D721Med (cell line): ENCODE measurements around the gene CYB5D1.

Experiments used
- DNase-seq: peaks from one replicate; pipeline ENCODE4 v3.0.0; 2011; ENCODE audit warnings: low spot score; ENCODE audit not compliant: insufficient read length
- FAIRE-seq: peaks from 2 replicates; lab custom pipeline; 2011; peaks lifted over from hg19 to GRCh38; lab: Jason Lieb, UNC
- TF ChIP-seq, protein P1 (sequence below): IDR thresholded peaks from 2 replicates; pipeline ENCODE4 v1.5.1; 2012; ENCODE audit warnings: mild to moderate bottlenecking, control low read depth; ENCODE audit not compliant: insufficient read depth; ENCODE audit errors: missing control alignments

Gene CYB5D1

DNA sequence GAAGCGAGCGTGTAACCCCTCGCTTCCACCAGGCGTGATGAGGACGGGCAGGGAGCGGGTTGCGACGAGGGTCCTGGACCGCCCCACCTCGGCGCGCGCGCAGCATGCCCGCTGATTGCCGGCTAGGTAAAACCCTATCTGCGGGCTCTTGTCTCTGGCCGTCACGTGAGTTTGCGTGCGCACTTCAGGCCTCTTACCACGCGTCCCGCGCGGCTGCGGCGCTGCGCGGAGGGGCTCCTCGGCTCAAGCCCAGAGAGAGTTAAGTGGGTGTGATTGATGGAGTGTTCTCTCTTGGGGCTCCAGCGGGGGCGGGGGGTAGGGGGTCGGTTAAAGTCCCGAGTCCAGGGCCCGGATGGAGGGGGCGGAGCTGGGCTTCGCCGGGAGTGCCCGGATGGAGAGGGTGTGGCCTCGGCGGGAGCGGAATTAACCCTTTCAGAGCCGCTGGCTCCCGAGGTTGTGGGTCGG lies 15.9 kb upstream of the CYB5D1 start:
- TF ChIP-seq, protein P1, sequence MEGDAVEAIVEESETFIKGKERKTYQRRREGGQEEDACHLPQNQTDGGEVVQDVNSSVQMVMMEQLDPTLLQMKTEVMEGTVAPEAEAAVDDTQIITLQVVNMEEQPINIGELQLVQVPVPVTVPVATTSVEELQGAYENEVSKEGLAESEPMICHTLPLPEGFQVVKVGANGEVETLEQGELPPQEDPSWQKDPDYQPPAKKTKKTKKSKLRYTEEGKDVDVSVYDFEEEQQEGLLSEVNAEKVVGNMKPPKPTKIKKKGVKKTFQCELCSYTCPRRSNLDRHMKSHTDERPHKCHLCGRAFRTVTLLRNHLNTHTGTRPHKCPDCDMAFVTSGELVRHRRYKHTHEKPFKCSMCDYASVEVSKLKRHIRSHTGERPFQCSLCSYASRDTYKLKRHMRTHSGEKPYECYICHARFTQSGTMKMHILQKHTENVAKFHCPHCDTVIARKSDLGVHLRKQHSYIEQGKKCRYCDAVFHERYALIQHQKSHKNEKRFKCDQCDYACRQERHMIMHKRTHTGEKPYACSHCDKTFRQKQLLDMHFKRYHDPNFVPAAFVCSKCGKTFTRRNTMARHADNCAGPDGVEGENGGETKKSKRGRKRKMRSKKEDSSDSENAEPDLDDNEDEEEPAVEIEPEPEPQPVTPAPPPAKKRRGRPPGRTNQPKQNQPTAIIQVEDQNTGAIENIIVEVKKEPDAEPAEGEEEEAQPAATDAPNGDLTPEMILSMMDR, result no peak
- peak; percentile 73 for DNase-seq
- no peak for FAIRE-seq

DNA sequence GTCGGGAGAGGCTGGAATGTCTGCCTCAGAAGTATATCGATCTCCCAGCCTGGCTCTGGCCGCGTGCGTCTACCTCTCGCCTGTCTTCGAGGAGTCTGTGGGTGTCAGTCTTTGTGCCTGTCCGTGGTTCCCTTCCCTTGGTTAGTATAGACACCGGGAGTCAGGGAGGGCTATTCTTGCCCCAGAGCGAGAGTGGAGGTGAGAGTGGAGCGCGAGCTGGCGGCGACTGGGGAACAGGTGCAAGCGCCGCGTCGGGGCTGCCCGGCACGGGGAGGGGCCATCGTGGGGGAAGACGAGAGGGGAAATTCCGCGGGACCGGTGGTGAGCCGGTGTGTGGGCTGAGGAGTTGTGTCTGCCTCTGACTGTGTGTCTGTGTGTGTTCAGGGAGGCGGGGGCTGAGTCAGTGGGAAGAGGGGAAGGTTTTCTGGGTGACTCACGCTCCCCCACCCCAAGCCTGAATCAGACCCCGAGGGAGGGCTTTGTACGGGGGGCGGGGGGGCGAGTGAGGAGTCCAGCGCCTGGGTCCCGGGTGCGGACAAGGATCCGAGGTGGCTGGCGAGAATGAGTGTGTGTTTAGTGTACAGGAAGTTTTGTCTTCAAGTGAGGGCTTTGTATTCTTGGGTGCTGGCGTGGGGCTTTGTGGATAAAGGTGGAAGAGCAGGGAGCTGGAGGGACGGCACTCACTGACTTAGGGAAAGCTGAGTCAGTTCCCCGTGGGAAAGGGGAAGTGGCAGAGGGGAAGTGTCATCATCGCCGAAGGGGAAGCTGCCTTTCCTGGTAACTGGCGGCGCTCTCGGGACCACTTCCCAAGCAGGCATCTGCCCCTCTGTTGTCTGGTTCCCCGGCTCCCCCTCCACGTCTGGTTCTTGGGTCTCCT lies 15.2 kb upstream of the CYB5D1 start:
- FAIRE-seq, result no peak
- TF ChIP-seq, protein P1, result no peak
- no peak for DNase-seq

DNA sequence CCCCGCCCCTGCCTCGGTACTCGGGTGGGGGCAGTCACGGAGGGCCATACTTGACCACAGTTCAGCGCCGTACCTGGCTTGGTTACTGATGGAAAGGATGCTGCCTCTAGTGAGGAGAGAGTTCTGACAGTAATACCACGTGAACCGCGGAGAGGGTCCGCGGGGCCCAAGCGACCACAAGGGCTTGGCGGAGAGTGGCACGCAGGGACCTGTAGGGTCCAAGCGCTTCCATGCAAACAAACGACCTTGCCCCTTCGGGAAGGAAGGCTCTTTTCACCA lies 14.6 kb upstream of the CYB5D1 start:
- FAIRE-seq, result no peak
- TF ChIP-seq, protein P1, result no peak
- DNase-seq, result no peak

DNA sequence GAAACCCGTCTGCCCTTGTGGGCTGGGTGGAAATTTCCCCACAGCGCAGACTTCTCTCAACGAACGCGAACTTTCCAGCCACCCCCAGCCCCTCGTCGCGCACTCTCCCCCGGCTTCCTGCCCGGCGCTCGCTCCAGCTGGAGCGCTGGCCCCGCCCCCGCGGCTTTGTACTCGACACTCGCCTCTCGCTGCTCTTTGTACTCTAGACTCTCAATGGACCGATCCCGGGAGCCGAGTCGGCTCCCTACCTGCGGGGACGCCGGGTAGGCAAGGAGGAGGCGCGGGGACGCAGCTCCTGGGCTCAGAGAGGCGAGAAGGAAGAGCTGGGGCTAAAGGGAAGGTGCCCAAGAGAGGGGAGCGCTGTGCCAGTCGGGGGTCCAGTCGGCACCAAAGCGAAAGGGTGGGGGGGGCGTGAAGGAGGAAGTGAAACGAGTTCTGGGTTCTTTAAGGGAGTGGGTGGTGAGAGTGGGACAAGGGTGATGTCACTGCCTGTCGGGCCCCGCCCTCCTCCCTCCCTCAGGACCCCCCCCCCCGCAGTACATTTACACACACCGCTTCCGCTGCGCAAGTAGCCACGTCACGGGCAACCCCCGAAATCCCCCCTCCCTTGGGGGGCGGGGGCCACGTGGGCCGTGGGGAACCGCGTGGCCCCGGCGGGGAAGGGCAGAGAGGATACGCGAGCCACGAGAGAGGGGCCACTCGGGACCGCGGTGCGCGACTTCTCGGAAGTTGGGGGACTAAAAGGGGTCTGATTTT lies 14.1 kb upstream of the CYB5D1 start:
- TF ChIP-seq, protein P1, result no peak
- FAIRE-seq (no peak), DNase-seq (no peak)

DNA sequence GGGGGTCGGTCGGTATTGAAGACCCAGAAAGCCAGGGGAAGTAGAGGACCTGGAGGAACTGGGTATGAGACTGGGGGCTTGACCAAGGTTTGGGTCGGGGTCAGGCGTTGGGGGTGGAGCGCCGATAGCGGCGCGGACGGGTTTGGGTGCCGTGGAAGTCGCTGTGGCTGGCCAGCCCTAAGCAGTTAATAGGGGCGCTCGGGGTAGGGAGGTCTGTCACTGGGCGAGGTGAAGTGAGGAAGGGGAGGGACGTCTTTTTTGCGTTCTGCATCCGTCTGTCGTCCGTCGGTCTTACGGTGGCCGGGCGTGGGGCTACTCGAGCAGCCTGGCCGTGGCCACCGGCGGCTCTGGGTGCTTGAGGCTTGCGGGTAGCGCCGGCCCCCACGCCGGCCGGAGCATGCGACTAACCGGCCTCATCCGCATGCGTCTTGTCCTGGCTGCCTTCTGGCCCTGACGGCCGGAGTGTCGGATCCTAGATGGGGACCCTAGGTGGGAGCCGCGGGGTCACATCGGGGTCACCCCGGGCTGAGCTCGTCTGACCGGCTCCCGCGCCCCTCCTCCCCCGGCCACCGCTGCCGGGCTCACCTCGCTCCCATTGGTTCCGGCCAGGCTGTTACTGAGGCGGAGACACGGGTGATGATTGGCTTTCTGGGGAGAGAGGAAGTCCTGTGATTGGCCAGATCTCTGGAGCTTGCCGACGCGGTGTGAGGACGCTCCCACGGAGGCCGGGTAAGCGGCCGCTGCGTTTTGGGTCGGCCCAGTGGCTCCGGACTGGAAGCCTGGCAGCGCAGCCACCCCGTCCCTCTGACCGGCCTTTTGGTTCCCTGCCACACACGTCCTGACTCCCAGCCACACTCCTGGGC lies 13.3 kb upstream of the CYB5D1 start:
- TF ChIP-seq, protein P1, result no peak
- DNase-seq (peak; percentile 75), FAIRE-seq (no peak)

DNA sequence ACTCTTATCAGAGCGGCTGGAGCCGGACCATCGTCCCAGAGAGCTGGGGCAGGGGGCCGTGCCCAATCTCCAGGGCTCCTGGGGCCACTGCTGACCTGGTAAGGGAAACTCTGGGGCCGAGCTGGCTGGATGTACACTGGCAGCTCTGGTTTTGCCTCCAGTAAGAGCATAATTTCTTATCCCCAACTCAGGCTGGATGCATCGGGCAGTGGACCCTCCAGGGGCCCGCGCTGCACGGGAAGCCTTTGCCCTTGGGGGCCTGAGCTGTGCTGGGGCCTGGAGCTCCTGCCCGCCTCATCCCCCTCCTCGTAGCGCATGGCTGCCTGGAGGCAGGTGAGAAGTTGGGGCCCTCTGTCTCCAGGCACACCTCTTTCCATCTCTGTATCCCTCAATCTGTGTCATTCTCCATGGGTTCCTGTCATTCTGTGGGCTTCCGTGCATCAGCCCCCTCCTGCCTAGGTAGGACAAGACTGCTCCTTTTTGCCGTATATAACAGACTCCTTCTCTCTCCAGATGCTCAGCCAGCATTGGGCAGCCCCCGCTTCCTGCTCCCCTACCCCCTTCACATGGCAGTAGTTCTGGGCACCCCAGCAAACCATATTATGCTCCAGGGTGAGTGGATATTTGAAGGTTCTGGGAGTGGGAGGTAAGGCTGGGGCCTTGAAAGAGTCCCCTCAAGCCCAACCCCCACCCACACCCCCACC lies 12.3 kb upstream of the CYB5D1 start:
- DNase-seq (no peak), FAIRE-seq (no peak)
- TF ChIP-seq, protein P1, result no peak
